Hepatocyte (in vitro differentiated cells): ENCODE measurements around the gene ABI1. TPM values are rescaled to one million over a fixed set of nuclear protein-coding genes. Genes with fewer than 3 reads are reported as not detected.
A peak's percentile ranks its signal among the peaks of the same experiment; 100 is the strongest.

Experiments used
- DNase-seq: peaks from one replicate; pipeline ENCODE4 v3.0.0-alpha.2; 2016; ENCODE audit warnings: low spot score
- H2AFZ ChIP-seq: fragments of 200-600 bp; sonication (generic); 2 replicates; pipeline ENCODE4 v1.6.0; 2016; ENCODE audit warnings: antibody characterized with exemption, mild to moderate bottlenecking
- H3K27ac ChIP-seq: fragments of 200-600 bp; sonication (generic); 2 replicates; pipeline ENCODE4 v1.5.1; 2016; ENCODE audit warnings: mild to moderate bottlenecking
- H3K27me3 ChIP-seq: fragments of 200-600 bp; sonication (generic); 2 replicates; pipeline ENCODE4 v1.6.1; 2016
- H3K36me3 ChIP-seq: fragments of 200-600 bp; sonication (generic); replicated peaks from 2 replicates; pipeline ENCODE4 v1.5.1; 2016; ENCODE audit warnings: low read depth; ENCODE audit not compliant: insufficient read depth
- H3K4me1 ChIP-seq: fragments of 200-600 bp; sonication (generic); 2 replicates; pipeline ENCODE4 v1.5.1; 2016; ENCODE audit warnings: mild to moderate bottlenecking, moderate library complexity; ENCODE audit not compliant: insufficient read depth
- H3K4me2 ChIP-seq: fragments of 200-600 bp; sonication (generic); 2 replicates; pipeline ENCODE4 v1.6.0; 2016
- H3K4me3 ChIP-seq: fragments of 200-600 bp; sonication (generic); 2 replicates; pipeline ENCODE4 v1.5.1; 2016; ENCODE audit warnings: mild to moderate bottlenecking
- H3K79me2 ChIP-seq: fragments of 200-600 bp; sonication (generic); 2 replicates; pipeline ENCODE4 v1.6.0; 2017; ENCODE audit warnings: mild to moderate bottlenecking
- H3K9me2 ChIP-seq: fragments of 200-600 bp; sonication (generic); replicated peaks from 2 replicates; pipeline ENCODE4 v1.6.0; 2017; ENCODE audit warnings: mild to moderate bottlenecking; ENCODE audit not compliant: insufficient read depth
- H3K9me3 ChIP-seq: fragments of 200-600 bp; sonication (generic); 2 replicates; pipeline ENCODE4 v1.5.1; 2016; ENCODE audit warnings: low read depth, mild to moderate bottlenecking
- H4K20me1 ChIP-seq: fragments of 200-600 bp; sonication (generic); 2 replicates; pipeline ENCODE4 v1.6.0; 2016; ENCODE audit warnings: mild to moderate bottlenecking; ENCODE audit not compliant: insufficient read depth, poor library complexity, severe bottlenecking
- EZH2 ChIP-seq: fragments of 200-600 bp; sonication (generic); IDR thresholded peaks from 2 replicates; pipeline ENCODE4 v1.6.1; 2016; ENCODE audit warnings: antibody characterized with exemption, mild to moderate bottlenecking, borderline replicate concordance
- EZH2phosphoT487 ChIP-seq: fragments of 200-600 bp; sonication (generic); IDR thresholded peaks from one replicate; pipeline ENCODE4 v1.6.1; 2018; ENCODE audit warnings: antibody characterized with exemption, mild to moderate bottlenecking, low read depth, moderate library complexity; ENCODE audit not compliant: unreplicated experiment, severe bottlenecking
- WGBS: methylation state at CpG from one replicate; pipeline ENCODE4 v1.1.6; 2016; ENCODE audit warnings: low lambda C conversion rate; ENCODE audit errors: missing lambda C conversion rate; 5-methylcytosine and 5-hydroxymethylcytosine counted together
- polyA plus RNA-seq: library from polyadenylated mRNA; unstranded; fragments of >200 nt; fragmentation: Nextera tagmentation; extraction: Ambion mirVana; gene quantifications from 2 replicates; pipeline ENCODE4 v1.2.1, GENCODE V29; 2016
- total RNA-seq: library from RNA; depleted of rRNA; stranded (reverse); fragments of >200 nt; gene quantifications from 2 replicates; pipeline ENCODE4 v1.2.3, GENCODE V29; 2014
- TF ChIP-seq, protein P1 (sequence below): fragments of 200-600 bp; sonication (generic); IDR thresholded peaks from 2 replicates; pipeline ENCODE4 v1.5.1; 2016; ENCODE audit warnings: antibody characterized with exemption, mild to moderate bottlenecking; ENCODE audit not compliant: poor library complexity

The ABI1 gene
- total and polyA plus RNA-seq, 2 experiments from 2014 or later: 30.5 to 46.1 TPM

DNA sequence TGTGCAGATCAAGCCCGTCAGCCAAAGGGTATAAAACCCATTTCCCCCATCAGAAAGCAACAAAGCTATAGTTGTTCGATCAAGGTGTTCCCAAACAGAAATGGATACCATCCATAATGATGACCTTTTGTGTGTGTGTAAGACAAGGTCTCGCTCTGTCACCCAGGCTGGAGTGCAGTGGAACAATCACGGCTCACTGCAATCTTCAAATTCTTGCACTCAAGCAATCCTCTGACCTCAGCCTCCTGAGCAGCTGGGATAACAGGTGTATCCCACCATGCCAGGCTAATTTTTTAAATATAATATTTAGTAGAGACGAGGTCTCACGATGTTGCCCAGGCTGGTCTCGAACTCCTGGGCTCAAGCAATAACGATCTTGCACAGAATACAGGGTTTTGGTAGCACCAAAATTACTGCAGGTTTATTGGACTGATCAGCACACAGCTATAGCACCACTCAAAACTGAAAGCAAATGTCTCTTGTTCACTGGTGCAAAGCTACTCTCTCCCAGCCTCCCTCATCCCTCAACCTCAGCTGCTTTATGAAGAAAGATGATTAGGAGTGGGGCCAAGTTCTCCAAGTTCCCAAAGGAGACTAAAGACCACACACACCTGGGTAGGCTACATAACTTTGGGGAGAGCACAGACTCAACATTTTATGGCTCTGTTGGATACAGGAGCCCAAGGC is 80.5 kb downstream of the ABI1 start:
- Histone ChIP-seq H3K9me3 (no peaks in the 10 kb centered on the region), H3K27ac (peak overlapping the region; percentile 61), H3K36me3 (no peaks in the 10 kb centered on the region), H3K4me1 (peaks cover 23% of the 10 kb centered on the region), H3K4me3 (no peak overlapping the region), H4K20me1 (peaks cover 6% of the 10 kb centered on the region), H3K79me2 (peaks cover 85% of the 10 kb centered on the region), H3K9me2 (no peaks in the 10 kb centered on the region), H2AFZ (no peak overlapping the region), H3K27me3 (no peaks in the 10 kb centered on the region), H3K4me2 (peak overlapping the region; percentile 35)
- DNase-seq: no peak
- TF ChIP-seq, protein P1, sequence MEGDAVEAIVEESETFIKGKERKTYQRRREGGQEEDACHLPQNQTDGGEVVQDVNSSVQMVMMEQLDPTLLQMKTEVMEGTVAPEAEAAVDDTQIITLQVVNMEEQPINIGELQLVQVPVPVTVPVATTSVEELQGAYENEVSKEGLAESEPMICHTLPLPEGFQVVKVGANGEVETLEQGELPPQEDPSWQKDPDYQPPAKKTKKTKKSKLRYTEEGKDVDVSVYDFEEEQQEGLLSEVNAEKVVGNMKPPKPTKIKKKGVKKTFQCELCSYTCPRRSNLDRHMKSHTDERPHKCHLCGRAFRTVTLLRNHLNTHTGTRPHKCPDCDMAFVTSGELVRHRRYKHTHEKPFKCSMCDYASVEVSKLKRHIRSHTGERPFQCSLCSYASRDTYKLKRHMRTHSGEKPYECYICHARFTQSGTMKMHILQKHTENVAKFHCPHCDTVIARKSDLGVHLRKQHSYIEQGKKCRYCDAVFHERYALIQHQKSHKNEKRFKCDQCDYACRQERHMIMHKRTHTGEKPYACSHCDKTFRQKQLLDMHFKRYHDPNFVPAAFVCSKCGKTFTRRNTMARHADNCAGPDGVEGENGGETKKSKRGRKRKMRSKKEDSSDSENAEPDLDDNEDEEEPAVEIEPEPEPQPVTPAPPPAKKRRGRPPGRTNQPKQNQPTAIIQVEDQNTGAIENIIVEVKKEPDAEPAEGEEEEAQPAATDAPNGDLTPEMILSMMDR: no peak
- TF ChIP-seq EZH2 (no peak), EZH2phosphoT487 (no peak)
- WGBS: 94% methylated on average over 8 of the region's 8 CpGs

DNA sequence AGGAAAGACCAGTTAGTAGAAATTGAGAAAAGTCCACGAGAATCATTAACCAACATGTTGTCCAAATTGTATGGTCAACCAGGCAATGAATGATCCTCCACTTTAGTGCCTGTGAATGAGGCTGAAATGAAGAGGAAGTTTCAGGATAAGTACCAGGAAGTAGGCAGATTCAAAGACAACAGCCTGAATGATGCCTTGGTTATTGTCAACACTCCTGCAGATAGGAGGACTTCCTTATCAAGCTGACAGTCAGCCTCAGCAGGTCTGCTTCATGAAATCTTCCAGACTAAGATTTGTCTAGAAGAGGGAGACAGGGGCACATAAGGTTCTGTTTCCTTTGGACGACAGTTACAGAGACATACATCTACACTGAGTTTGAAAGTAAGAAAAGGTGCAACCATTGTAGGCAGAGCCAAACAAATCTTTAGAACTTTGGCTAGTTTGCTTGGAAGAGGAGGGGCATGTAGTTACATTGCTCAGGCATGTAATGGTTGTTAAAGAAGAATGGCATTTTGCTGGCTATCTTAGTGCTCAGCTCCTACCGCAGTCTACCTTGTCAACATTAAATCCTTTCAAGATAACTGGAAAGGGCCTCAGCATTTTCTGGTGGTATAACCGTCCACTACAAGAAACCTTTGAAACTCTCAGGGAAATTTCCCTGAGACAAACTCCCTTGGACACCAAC is 81.4 kb downstream of the ABI1 start:
- peak overlapping the region; percentile 61 for H3K27ac ChIP-seq
- peak; percentile 23 for DNase-seq
- 46% methylated on average over 4 of the region's 4 CpGs for WGBS

DNA sequence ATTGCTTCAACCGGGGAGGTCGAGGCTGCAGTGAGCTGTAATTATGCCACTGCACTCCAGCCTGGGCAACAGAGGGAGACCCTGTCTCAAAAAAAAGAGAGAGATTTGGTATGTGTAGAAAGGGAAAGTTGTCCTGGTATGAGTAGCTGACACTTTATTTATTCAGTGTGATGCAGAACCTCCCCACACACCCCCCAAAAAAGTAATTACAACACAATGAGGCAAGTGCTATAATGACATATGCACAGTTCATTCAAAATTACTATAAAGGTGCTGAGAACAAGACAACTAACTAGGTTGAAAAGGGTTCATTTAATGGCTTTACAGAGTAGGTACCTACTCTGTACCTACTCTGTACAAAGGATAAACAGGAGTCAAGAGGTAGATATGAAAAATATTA is 83.1 kb downstream of the ABI1 start:
- no peak overlapping the region for H3K4me3 ChIP-seq
- no peak for DNase-seq
- no peak overlapping the region for H3K27ac ChIP-seq

More for the DNA sequence above, 81.4 kb downstream of the ABI1 start:
- Histone ChIP-seq H3K4me2 (peak overlapping the region; percentile 35), H3K27me3 (no peaks in the 10 kb centered on the region), H3K4me3 (no peak overlapping the region), H3K9me2 (no peaks in the 10 kb centered on the region), H2AFZ (no peak overlapping the region), H3K36me3 (no peaks in the 10 kb centered on the region), H3K9me3 (no peaks in the 10 kb centered on the region), H3K4me1 (peaks cover 23% of the 10 kb centered on the region), H3K79me2 (peaks cover 88% of the 10 kb centered on the region), H4K20me1 (peaks cover 6% of the 10 kb centered on the region)
- TF ChIP-seq EZH2phosphoT487 (no peak), EZH2 (no peak)
- TF ChIP-seq, protein P1: no peak

More for the DNA sequence above, 83.1 kb downstream of the ABI1 start:
- peaks cover 23% of the 10 kb centered on the region for H3K4me1 ChIP-seq
- H3K79me2 ChIP-seq: peaks cover 83% of the 10 kb centered on the region
- H3K9me2 ChIP-seq: no peaks in the 10 kb centered on the region
- 97% methylated on average over 2 of the region's 2 CpGs for WGBS
- TF ChIP-seq EZH2 (no peak), EZH2phosphoT487 (no peak)
- TF ChIP-seq, protein P1: no peak
- no peak overlapping the region for H3K4me2 ChIP-seq
- no peaks in the 10 kb centered on the region for H3K36me3 ChIP-seq
- H3K27me3 ChIP-seq: no peaks in the 10 kb centered on the region
- no peaks in the 10 kb centered on the region for H3K9me3 ChIP-seq
- peaks cover 6% of the 10 kb centered on the region for H4K20me1 ChIP-seq
- H2AFZ ChIP-seq: no peak overlapping the region
